ENCODE results near the gene MRPS18B. TPM values are rescaled to one million over a fixed set of nuclear protein-coding genes. Genes with fewer than 3 reads are reported as not detected.

Gene MRPS18B
- total and polyA plus RNA-seq, 2 of the 13 experiments (the other 11 are each of a cell fraction or from before 2014, with no cell fraction given): 125 to 131 TPM

DNA sequence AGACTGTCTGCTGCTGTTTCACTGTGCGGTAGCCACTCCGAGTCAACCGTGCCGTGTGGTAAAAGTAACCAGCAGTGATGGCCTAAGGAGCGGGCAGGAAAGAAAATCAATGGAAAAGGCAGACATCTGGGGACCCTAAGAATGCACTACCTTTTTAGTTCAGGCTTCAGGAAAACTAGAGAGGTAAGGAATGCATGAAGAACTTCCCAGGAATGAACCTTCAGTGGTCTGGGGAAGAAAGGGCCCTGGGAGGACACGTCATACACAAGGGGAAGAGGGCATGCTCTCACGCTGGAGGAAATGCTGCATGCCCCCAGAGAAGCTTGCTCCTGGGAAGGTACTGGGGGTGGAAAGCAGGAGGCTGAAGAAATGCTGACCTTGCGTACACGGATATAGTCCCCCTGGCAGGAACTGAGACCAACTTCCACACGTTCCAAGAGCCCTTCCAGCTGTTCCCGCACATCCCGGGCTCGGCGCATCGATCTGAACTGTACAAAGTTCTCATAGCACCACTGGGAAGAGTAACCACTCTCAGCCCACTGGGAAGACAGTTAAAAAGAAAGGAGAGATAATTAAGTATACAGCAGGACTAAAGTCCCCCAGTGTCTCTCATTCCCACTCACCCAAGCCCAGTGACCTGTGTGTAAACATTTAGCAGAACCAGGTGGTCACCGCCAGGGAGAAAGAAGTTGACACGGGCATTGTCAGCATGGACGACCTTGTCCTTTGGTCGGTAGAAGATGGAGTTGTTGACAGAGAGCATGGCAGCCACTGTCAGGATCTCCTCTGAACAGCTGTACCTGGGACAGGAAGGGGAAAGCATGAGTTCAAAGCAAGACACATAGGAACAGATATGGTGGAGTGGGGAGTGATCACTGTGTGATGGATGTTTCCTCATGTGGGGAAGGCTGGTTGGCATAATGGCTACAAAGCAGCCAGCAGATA lies 37.4 kb downstream of the MRPS18B start (continued):
- TF ChIP-seq, protein P1, sequence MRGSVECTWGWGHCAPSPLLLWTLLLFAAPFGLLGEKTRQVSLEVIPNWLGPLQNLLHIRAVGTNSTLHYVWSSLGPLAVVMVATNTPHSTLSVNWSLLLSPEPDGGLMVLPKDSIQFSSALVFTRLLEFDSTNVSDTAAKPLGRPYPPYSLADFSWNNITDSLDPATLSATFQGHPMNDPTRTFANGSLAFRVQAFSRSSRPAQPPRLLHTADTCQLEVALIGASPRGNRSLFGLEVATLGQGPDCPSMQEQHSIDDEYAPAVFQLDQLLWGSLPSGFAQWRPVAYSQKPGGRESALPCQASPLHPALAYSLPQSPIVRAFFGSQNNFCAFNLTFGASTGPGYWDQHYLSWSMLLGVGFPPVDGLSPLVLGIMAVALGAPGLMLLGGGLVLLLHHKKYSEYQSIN (CRISPR knock-in tag; IDR thresholded peaks at IDR 0.05; ENCODE audit: borderline replicate concordance): no peak
- TF ChIP-seq ZKSCAN1 (IDR thresholded peaks at IDR 0.05; ENCODE audit: low read length) (no peak), REL (CRISPR knock-in tag; conservative IDR thresholded peaks at IDR 0.05) (no peak), TAF1 (CRISPR knock-in tag; IDR thresholded peaks at IDR 0.05) (no peak), CEBPG (CRISPR knock-in tag; IDR thresholded peaks at IDR 0.05) (peak; percentile 63; the same call in 1 of the 2 replicates), DR1 (CRISPR knock-in tag; IDR thresholded peaks at IDR 0.05) (no peak), TEAD3 (CRISPR knock-in tag; optimal IDR thresholded peaks at IDR 0.05; ENCODE audit: borderline replicate concordance) (peak; percentile 78), IKZF5 (CRISPR knock-in tag; IDR thresholded peaks at IDR 0.05) (peak; percentile 97), ATF7-NPFF (CRISPR knock-in tag; IDR thresholded peaks at IDR 0.05; ENCODE audit: low read depth) (0 out of 2 replicates have a peak, but pooled peaks have one; percentile 52), LRRFIP1 (CRISPR knock-in tag; conservative IDR thresholded peaks at IDR 0.05) (no peak), ZNF674 (CRISPR knock-in tag; IDR thresholded peaks at IDR 0.05; ENCODE audit: low read depth) (no peak), CREM (IDR thresholded peaks at IDR 0.05) (peak; percentile 75), CREM (CRISPR knock-in tag; IDR thresholded peaks at IDR 0.05) (no peak), ZNF549 (CRISPR knock-in tag; IDR thresholded peaks at IDR 0.05) (no peak), SETDB1 (CRISPR knock-in tag; IDR thresholded peaks at IDR 0.05; ENCODE audit: borderline replicate concordance) (no peak)
- TF ChIP-seq, protein P2, sequence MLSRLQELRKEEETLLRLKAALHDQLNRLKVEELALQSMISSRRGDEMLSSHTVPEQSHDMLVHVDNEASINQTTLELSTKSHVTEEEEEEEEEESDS (CRISPR knock-in tag; IDR thresholded peaks at IDR 0.05; ENCODE audit: borderline replicate concordance): peak; percentile 72; the same call in 1 of the 2 replicates
- TF ChIP-seq, protein P3, sequence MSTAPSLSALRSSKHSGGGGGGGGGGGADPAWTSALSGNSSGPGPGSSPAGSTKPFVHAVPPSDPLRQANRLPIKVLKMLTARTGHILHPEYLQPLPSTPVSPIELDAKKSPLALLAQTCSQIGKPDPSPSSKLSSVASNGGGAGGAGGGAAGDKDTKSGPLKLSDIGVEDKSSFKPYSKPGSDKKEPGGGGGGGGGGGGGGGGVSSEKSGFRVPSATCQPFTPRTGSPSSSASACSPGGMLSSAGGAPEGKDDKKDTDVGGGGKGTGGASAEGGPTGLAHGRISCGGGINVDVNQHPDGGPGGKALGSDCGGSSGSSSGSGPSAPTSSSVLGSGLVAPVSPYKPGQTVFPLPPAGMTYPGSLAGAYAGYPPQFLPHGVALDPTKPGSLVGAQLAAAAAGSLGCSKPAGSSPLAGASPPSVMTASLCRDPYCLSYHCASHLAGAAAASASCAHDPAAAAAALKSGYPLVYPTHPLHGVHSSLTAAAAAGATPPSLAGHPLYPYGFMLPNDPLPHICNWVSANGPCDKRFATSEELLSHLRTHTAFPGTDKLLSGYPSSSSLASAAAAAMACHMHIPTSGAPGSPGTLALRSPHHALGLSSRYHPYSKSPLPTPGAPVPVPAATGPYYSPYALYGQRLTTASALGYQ (CRISPR knock-in tag; IDR thresholded peaks at IDR 0.05): peak; percentile 57; the same call in 1 of the 2 replicates

Data from HepG2 (cell line).